ENCODE results near the gene SLC36A4.

SLC36A4 gene

DNA sequence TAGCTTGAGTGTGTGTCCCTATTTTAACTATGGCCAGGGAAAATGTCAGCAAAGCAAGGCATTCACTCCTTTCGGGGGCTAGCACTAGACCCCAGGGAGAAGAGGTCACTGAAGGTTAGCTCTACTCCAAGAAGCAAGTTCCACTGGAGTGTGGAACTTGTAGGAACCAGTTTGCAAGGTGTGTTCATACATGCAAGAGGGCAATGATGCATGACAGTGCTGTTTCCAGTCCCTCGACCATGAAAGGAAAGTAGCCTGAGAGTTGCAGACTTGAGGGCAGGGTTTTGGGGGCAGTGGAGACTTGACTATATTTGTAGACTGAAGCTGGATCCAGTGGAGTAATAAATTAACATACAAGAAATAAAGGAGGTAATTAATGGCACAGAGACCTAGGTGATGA, 21.6 kb upstream of the SLC36A4 start:
- no peaks in the 10 kb centered on the region for H3K36me3 ChIP-seq (ENCODE audit: insufficient read depth, low read length)
- H3K79me2 ChIP-seq (ENCODE audit: insufficient read depth, low read length) = no peaks in the 10 kb centered on the region
- H2AFZ ChIP-seq (ENCODE audit: low read length) = no peak overlapping the region
- H3K4me1 ChIP-seq (ENCODE audit: insufficient read depth, low read length, poor library complexity, severe bottlenecking) = no peaks in the 10 kb centered on the region
- H3K27me3 ChIP-seq (ENCODE audit: insufficient read depth, low read length, poor library complexity, severe bottlenecking) = no peaks in the 10 kb centered on the region
- no peak overlapping the region for H3K9ac ChIP-seq (ENCODE audit: low read depth, low read length, poor library complexity, severe bottlenecking)
- no peaks in the 10 kb centered on the region for H3K9me3 ChIP-seq (ENCODE audit: insufficient read depth, low read depth, low read length)
- H3F3A ChIP-seq (ENCODE audit: low read depth) = no peaks in the 10 kb centered on the region
- TF ChIP-seq, protein P1, sequence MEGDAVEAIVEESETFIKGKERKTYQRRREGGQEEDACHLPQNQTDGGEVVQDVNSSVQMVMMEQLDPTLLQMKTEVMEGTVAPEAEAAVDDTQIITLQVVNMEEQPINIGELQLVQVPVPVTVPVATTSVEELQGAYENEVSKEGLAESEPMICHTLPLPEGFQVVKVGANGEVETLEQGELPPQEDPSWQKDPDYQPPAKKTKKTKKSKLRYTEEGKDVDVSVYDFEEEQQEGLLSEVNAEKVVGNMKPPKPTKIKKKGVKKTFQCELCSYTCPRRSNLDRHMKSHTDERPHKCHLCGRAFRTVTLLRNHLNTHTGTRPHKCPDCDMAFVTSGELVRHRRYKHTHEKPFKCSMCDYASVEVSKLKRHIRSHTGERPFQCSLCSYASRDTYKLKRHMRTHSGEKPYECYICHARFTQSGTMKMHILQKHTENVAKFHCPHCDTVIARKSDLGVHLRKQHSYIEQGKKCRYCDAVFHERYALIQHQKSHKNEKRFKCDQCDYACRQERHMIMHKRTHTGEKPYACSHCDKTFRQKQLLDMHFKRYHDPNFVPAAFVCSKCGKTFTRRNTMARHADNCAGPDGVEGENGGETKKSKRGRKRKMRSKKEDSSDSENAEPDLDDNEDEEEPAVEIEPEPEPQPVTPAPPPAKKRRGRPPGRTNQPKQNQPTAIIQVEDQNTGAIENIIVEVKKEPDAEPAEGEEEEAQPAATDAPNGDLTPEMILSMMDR (conservative IDR thresholded peaks at IDR 0.05; ENCODE audit: low read length) = no peak
- TF ChIP-seq EZH2phosphoT487 (IDR thresholded peaks at IDR 0.05; ENCODE audit: borderline replicate concordance) = no peak
- no peak overlapping the region for H3K4me3 ChIP-seq (ENCODE audit: low read length, poor library complexity, severe bottlenecking)
- no peaks in the 10 kb centered on the region for H4K20me1 ChIP-seq (ENCODE audit: insufficient read depth, low read length, poor library complexity, severe bottlenecking)
- H3K4me2 ChIP-seq (ENCODE audit: low read depth, low read length, poor library complexity, severe bottlenecking) = no peak overlapping the region
- no peaks in the 10 kb centered on the region for H3K9me2 ChIP-seq (replicated peaks; ENCODE audit: low read depth, low read length)

GRCh38 chr11:93216511-93217101, 18.8 kb upstream of the SLC36A4 start:
- no peak overlapping the region for H2AFZ ChIP-seq (ENCODE audit: low read length)
- no peak overlapping the region for H3K9ac ChIP-seq (ENCODE audit: low read depth, low read length, poor library complexity, severe bottlenecking)
- H3K4me1 ChIP-seq (ENCODE audit: insufficient read depth, low read length, poor library complexity, severe bottlenecking) = no peaks in the 10 kb centered on the region
- no peak overlapping the region for H3K4me3 ChIP-seq (ENCODE audit: low read length, poor library complexity, severe bottlenecking)
- no peaks in the 10 kb centered on the region for H3K9me2 ChIP-seq (replicated peaks; ENCODE audit: low read depth, low read length)
- TF ChIP-seq, protein P1 (conservative IDR thresholded peaks at IDR 0.05; ENCODE audit: low read length) = no peak
- no peak for TF ChIP-seq EZH2phosphoT487 (IDR thresholded peaks at IDR 0.05; ENCODE audit: borderline replicate concordance)
- no peaks in the 10 kb centered on the region for H3K9me3 ChIP-seq (ENCODE audit: insufficient read depth, low read depth, low read length)
- H3F3A ChIP-seq (ENCODE audit: low read depth) = no peaks in the 10 kb centered on the region
- no peaks in the 10 kb centered on the region for H3K36me3 ChIP-seq (ENCODE audit: insufficient read depth, low read length)
- H3K4me2 ChIP-seq (ENCODE audit: low read depth, low read length, poor library complexity, severe bottlenecking) = no peak overlapping the region
- no peaks in the 10 kb centered on the region for H4K20me1 ChIP-seq (ENCODE audit: insufficient read depth, low read length, poor library complexity, severe bottlenecking)
- H3K79me2 ChIP-seq (ENCODE audit: insufficient read depth, low read length) = no peaks in the 10 kb centered on the region
- no peaks in the 10 kb centered on the region for H3K27me3 ChIP-seq (ENCODE audit: insufficient read depth, low read length, poor library complexity, severe bottlenecking)

- H2AFZ ChIP-seq (ENCODE audit: low read length) = no peak overlapping the region
- TF ChIP-seq, protein P1 (conservative IDR thresholded peaks at IDR 0.05; ENCODE audit: low read length) = no peak
- H3K9me3 ChIP-seq (ENCODE audit: insufficient read depth, low read depth, low read length) = no peaks in the 10 kb centered on the region
- H4K20me1 ChIP-seq (ENCODE audit: insufficient read depth, low read length, poor library complexity, severe bottlenecking) = no peaks in the 10 kb centered on the region
- no peak overlapping the region for H3K9ac ChIP-seq (ENCODE audit: low read depth, low read length, poor library complexity, severe bottlenecking)
- H3K4me1 ChIP-seq (ENCODE audit: insufficient read depth, low read length, poor library complexity, severe bottlenecking) = no peaks in the 10 kb centered on the region
- H3K4me3 ChIP-seq (ENCODE audit: low read length, poor library complexity, severe bottlenecking) = no peak overlapping the region
- no peak overlapping the region for H3K4me2 ChIP-seq (ENCODE audit: low read depth, low read length, poor library complexity, severe bottlenecking)
- H3K79me2 ChIP-seq (ENCODE audit: insufficient read depth, low read length) = no peaks in the 10 kb centered on the region
- no peaks in the 10 kb centered on the region for H3K9me2 ChIP-seq (replicated peaks; ENCODE audit: low read depth, low read length)
- H3K36me3 ChIP-seq (ENCODE audit: insufficient read depth, low read length) = no peaks in the 10 kb centered on the region
- H3F3A ChIP-seq (ENCODE audit: low read depth) = no peaks in the 10 kb centered on the region
- peaks cover 4% of the 10 kb centered on the region for H3K27me3 ChIP-seq (ENCODE audit: insufficient read depth, low read length, poor library complexity, severe bottlenecking)
Observed at GRCh38 chr11:93213622-93214021, 15.8 kb upstream of the SLC36A4 start.
